HL-60 (cell line): ENCODE data around the gene OSBP2.

Experiments used
- CTCF ChIP-seq: IDR thresholded peaks from one replicate; pipeline ENCODE4 v1.5.1; 2011; ENCODE audit warnings: low read length, control low read depth, inconsistent platforms; ENCODE audit not compliant: insufficient read depth
- POLR2AphosphoS5 ChIP-seq: IDR thresholded peaks from 2 replicates; pipeline ENCODE4 v1.6.1; 2012; ENCODE audit warnings: low read depth
- REST ChIP-seq: IDR thresholded peaks from 2 replicates; pipeline ENCODE4 v1.6.1; 2012; ENCODE audit warnings: low read depth; ENCODE audit not compliant: insufficient replicate concordance
- SPI1 ChIP-seq: IDR thresholded peaks from 2 replicates; pipeline ENCODE4 v1.6.1; 2012; ENCODE audit warnings: low read depth, mild to moderate bottlenecking, borderline replicate concordance

GRCh38 chr22:30749272-30749671, 54.6 kb downstream of the OSBP2 start:
- TF ChIP-seq SPI1 (no peak), CTCF (no peak), POLR2AphosphoS5 (no peak), REST (no peak)
